ENCODE measurements around the gene PRSS2.

Gene PRSS2

DNA sequence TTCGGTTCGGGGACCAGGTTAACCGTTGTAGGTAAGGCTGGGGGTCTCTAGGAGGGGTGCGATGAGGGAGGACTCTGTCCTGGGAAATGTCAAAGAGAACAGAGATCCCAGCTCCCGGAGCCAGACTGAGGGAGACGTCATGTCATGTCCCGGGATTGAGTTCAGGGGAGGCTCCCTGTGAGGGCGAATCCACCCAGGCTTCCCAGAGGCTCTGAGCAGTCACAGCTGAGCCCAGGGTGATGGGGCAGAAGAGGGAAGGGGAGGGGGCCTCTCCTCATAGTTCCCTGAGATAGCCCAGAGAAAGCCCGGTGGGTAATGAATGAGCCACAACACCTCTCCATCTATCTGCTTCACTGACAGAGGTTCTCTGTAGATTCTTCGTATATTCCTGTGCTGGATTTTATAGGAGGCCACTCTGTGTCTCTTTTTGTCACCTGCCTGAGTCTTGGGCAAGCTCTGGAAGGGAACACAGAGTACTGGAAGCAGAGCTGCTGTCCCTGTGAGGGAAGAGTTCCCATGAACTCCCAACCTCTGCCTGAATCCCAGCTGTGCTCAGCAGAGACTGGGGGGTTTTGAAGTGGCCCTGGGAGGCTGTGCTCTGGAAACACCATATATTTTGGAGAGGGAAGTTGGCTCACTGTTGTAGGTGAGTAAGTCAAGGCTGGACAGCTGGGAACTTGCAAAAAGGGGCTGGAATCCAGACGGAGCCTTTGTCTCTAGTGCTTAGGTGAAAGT lies 16.4 kb downstream of the PRSS2 start:
- no peak for DNase-seq (ENCODE audit: low read depth)

DNA sequence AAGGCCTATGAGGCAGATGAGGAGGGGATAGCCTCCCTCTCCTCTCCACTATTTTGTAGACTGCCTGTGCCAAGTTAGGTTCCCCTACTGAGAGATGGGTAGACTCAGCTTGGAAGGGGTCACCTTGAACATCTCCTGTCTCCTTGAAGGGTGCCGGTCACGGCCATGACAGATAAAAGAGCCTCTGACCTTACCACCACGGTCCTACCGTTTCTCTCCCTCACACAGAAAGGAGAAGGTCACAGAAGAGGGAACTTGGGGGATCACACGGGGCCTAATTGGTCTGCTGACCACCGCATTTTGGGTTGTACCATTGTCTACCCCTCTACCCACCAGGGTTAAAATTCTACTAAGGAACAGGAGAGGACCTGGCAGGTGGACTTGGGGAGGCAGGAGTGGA lies 17.0 kb downstream of the PRSS2 start:
- no peak for DNase-seq (ENCODE audit: low read depth)

DNA sequence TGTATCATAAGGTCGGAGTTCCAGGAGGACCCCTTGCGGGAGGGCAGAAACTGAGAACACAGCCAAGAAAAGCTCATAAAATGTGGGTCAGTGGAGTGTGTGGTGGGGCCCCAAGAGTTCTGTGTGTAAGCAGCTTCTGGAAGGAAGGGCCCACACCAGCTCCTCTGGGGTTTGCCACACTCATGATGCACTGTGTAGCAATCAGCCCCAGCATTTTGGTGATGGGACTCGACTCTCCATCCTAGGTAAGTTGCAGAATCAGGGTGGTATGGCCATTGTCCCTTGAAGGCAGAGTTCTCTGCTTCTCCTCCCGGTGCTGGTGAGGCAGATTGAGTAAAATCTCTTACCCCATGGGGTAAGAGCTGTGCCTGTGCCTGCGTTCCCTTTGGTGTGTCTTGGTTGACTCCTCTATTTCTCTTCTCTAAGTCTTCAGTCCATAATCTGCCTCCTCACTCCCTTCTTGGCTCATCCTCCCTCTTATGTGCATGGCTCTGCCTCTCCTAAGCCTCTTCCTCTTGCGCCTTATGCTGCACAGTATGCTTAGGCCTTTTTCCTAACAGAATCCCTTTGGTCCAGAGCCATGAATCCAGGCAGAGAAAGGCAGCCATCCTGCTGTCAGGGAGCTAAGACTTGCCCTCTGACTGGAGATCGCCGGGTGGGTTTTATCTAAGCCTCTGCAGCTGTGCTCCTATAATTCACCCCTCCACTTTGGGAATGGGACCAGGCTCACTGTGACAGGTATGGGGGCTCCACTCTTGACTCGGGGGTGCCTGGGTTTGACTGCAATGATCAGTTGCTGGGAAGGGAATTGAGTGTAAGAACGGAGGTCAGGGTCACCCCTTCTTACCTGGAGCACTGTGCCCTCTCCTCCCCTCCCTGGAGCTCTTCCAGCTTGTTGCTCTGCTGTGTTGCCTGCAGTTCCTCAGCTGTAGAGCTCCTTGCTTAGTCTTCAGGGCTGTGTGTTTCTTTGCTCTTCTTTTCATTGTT lies 17.8 kb downstream of the PRSS2 start:
- no peak for DNase-seq (ENCODE audit: low read depth)

DNA sequence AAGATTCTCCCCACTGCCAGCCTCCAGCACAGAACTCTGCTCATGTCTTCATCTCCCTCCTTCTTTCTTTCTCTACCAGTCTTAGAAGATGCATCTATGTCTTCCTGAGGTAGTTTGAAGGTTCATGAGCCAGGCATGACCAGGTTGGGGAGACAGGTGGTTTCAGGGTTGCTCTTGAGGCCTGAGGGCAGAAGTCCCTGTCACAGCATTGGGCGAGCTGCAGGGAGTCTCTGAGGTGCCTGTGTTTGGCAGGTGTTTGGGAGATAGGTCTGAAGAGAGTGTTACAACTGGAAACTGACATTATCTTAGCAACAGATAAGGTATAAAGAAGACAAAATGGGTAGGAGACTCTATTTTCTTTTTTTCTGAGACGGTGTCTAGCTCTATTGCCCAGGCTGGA lies 18.7 kb downstream of the PRSS2 start:
- DNase-seq (ENCODE audit: low read depth), result no peak

DNA sequence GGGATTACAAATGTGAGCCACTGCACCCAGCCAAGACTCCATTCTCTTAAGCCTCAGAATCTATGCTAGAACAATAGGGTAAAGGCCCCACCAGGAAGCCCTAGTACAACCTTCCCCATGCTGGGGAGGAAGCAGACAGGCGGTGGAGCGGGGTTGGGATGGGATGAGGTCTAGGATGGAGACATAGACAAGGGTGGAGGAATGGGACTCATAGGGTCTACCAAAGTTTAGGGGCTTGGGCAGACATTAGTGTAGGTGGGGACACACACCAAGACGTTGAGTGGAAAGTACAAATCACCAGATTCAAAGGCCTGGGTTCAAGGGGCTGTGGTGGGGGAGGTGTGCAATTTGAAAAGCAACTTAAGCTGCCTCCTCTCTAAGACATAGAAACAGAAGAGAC lies 19.3 kb downstream of the PRSS2 start:
- DNase-seq (ENCODE audit: low read depth), result no peak

DNA sequence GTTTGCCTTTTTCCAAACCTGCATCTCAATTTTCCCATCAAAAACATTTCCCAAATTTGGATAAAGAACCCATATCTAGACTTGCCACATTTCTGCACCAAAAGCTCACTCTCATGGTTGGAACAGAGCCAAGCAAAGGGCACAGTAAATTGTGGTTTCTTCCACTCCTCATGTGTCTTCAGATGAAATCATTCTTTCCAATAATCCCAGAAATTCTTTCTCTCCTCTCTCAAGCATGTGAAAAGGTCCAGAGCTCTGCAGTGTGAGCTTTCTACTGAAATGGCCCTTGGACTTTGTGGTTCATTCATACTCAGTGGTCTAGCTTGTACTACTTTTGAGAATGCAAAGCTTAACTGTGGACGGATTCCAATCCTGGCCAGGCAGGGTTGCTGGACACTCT lies 19.8 kb downstream of the PRSS2 start:
- DNase-seq (ENCODE audit: low read depth), result no peak

DNA sequence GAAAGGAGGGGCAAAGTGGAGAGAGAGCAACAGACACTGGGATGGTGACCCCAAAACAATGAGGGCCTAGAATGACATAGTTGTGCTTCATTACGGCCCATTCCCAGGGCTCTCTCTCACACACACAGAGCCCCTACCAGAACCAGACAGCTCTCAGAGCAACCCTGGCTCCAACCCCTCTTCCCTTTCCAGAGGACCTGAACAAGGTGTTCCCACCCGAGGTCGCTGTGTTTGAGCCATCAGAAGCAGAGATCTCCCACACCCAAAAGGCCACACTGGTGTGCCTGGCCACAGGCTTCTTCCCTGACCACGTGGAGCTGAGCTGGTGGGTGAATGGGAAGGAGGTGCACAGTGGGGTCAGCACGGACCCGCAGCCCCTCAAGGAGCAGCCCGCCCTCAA lies 20.7 kb downstream of the PRSS2 start:
- DNase-seq (ENCODE audit: low read depth), result no peak

DNA sequence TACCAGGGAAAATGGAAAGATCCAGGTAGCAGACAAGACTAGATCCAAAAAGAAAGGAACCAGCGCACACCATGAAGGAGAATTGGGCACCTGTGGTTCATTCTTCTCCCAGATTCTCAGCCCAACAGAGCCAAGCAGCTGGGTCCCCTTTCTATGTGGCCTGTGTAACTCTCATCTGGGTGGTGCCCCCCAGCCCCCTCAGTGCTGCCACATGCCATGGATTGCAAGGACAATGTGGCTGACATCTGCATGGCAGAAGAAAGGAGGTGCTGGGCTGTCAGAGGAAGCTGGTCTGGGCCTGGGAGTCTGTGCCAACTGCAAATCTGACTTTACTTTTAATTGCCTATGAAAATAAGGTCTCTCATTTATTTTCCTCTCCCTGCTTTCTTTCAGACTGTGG lies 21.4 kb downstream of the PRSS2 start:
- no peak for DNase-seq (ENCODE audit: low read depth)

DNA sequence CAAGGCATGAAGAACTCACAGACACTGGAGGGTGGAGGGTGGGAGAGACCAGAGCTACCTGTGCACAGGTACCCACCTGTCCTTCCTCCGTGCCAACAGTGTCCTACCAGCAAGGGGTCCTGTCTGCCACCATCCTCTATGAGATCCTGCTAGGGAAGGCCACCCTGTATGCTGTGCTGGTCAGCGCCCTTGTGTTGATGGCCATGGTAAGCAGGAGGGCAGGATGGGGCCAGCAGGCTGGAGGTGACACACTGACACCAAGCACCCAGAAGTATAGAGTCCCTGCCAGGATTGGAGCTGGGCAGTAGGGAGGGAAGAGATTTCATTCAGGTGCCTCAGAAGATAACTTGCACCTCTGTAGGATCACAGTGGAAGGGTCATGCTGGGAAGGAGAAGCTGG lies 21.8 kb downstream of the PRSS2 start:
- DNase-seq (ENCODE audit: low read depth), result no peak

DNA sequence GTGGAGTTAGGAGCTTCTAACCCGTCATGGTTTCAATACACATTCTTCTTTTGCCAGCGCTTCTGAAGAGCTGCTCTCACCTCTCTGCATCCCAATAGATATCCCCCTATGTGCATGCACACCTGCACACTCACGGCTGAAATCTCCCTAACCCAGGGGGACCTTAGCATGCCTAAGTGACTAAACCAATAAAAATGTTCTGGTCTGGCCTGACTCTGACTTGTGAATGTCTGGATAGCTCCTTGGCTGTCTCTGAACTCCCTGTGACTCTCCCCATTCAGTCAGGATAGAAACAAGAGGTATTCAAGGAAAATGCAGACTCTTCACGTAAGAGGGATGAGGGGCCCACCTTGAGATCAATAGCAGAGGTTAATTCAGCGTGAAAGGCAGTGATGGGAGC lies 22.4 kb downstream of the PRSS2 start:
- DNase-seq (ENCODE audit: low read depth), result no peak

DNA sequence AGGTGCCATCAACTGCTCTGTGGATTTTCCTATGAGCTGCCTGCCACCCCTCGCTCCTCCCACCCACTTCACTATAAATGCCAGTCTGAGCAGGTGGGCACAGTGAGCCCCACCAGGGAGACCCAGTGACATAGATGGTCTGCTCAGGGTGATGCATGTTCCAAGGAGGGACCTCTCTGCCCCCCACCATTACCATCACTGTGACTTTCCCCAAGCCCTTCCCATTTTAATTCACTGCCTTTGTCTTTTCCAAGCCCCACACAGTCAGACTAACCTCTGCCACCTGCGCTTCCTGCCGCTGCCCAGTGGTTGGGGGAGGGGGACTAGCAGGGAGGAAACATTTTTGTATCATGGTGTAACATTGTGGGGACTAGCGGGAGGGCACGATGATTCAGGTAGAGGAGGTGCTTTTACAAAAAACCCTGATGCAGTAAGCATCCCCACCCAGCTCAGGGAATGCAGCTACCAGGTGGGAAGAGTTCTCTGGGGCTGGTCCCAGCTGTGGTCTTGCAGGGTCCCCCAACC lies 24.6 kb downstream of the PRSS2 start:
- peak; percentile 59 for DNase-seq (ENCODE audit: low read depth)

DNA sequence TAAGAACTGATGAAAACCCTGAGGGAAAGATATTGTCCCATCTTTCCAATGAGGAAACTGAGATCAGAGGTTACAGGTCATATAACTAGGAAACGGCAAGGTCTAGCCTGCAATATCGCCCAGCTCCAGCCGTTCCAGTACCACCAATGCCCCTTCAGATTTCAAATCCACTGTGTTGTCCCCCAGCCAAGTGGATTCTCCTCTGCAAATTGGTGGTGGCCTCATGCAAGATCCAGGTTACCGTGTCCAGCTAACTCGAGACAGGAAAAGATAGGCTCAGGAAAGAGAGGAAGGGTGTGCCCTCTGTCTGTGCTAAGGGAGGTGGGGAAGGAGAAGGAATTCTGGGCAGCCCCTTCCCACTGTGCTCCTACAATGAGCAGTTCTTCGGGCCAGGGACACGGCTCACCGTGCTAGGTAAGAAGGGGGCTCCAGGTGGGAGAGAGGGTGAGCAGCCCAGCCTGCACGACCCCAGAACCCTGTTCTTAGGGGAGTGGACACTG lies 25.3 kb downstream of the PRSS2 start:
- DNase-seq (ENCODE audit: low read depth), result no peak

DNA sequence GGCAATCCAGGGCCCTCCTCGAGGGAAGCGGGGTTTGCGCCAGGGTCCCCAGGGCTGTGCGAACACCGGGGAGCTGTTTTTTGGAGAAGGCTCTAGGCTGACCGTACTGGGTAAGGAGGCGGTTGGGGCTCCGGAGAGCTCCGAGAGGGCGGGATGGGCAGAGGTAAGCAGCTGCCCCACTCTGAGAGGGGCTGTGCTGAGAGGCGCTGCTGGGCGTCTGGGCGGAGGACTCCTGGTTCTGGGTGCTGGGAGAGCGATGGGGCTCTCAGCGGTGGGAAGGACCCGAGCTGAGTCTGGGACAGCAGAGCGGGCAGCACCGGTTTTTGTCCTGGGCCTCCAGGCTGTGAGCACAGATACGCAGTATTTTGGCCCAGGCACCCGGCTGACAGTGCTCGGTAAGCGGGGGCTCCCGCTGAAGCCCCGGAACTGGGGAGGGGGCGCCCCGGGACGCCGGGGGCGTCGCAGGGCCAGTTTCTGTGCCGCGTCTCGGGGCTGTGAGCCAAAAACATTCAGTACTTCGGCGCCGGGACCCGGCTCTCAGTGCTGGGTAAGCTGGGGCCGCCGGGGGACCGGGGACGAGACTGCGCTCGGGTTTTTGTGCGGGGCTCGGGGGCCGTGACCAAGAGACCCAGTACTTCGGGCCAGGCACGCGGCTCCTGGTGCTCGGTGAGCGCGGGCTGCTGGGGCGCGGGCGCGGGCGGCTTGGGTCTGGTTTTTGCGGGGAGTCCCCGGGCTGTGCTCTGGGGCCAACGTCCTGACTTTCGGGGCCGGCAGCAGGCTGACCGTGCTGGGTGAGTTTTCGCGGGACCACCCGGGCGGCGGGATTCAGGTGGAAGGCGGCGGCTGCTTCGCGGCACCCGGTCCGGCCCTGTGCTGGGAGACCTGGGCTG lies 26.0 kb downstream of the PRSS2 start:
- no peak for DNase-seq (ENCODE audit: low read depth)

DNA sequence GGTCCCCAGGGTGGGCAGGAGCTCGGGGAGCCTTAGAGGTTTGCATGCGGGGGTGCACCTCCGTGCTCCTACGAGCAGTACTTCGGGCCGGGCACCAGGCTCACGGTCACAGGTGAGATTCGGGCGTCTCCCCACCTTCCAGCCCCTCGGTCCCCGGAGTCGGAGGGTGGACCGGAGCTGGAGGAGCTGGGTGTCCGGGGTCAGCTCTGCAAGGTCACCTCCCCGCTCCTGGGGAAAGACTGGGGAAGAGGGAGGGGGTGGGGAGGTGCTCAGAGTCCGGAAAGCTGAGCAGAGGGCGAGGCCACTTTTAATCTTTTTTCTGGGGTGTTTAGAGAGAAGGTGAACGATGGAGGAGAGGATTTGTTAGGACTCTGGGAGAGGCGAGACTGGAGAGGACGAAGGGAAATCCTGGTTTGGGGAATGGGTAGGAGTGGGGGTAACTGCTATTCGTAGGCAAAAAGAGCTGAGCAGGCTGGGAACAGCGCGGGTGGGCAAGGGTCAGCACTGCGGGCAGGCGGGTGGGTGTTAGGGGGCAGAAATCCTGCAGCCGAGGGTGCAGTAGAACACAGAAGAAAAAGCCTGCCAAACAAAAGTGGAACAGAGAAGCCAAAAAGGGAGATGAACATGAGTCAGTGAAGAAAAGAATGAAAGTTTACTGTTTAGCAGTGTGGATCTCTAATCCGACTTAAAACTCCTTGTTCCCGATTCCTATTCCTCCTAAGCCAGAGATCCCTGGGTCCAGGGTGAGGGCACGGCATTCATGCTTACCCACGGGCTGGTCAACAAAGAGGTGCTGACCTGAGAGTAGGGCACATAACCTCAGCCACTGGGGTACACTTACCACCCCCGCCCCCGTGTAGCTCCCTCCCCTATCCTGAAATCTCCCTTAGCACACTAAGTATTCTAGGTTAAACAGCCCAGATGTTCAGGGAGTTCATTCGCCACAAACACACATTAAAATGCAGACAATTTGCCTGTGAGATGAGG lies 26.9 kb downstream of the PRSS2 start:
- DNase-seq (ENCODE audit: low read depth), result no peak

DNA sequence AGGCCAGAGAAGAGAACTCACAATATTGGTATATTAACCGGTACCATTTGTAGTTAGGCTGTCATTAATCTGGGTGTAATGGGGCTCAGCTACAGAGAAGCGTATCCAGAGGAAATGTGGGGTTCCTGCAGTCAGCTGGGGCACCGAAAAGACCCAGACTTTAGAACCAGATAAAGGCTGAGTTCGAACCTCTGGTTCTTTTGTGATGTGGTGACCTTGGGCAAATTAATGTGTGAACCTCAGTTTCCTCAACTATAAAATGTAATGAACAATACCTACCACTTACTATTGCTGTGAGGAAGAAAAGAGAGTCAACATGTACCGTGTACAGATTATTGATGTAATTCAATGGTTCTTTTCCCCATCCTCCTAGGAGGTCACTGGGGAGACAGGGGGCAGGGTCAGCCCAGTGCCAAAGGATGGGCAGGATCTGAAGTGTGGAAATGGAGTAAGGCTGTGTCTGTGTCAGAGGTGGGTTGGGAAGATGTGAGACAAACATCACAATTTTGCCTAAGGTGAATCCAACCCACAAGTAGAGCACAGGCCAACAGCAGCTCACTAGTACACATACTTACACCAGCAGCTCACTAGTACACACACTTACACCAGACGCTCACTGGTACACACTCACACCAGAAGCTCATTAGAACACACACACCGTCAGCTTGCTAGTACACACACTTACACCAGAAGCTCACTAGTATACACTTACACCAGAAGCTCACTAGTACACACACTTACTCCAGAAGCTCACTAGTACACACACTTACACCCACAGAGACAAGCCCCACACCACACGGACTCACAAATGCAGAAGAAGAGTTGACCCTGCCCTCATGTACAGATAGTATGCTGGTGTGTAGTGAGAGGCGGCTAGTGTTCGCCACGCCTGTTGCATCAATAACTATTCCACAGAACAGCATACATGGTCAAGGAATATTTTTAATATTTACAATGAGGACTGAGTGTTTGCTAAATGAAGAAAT lies 28.0 kb downstream of the PRSS2 start:
- DNase-seq (ENCODE audit: low read depth), result no peak

DNA sequence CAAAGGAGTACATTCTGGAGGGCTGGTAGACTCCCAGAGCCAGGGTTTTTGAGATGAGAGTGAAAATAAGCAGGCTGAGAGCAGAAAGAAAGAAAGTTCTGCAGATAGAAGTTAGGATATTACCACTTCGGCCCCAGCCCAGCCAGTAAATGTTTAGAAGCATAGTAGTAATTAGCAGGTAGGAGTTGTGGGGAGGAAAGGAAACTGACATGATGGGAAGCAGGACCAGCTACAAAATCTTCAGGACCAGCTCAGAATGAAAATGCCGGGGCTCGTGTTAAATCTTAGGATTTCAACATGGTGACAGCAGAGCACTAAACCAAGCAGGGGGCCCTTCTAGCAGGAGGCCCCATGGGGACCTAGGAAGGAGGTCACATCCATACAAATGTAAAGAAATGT lies 28.7 kb downstream of the PRSS2 start:
- DNase-seq (ENCODE audit: low read depth), result no peak

DNA sequence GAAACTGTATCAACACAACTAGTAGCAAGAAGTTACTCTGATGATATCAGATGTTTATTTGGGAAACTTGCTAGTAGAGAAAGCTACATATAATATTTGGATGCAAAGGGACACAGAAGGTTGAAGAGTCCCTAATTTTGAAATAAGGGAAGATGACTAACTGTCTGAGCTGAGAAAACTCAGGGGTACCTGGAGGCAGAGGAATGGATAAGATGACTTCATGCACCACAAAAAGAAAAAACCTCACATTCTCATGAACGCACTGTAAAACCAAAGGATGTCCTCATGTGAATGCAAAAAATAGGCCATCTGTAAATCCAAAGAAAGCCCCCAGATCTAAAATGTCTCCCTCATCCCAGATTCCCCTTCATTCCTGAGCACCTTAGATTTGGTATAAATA lies 29.3 kb downstream of the PRSS2 start:
- no peak for DNase-seq (ENCODE audit: low read depth)

DNA sequence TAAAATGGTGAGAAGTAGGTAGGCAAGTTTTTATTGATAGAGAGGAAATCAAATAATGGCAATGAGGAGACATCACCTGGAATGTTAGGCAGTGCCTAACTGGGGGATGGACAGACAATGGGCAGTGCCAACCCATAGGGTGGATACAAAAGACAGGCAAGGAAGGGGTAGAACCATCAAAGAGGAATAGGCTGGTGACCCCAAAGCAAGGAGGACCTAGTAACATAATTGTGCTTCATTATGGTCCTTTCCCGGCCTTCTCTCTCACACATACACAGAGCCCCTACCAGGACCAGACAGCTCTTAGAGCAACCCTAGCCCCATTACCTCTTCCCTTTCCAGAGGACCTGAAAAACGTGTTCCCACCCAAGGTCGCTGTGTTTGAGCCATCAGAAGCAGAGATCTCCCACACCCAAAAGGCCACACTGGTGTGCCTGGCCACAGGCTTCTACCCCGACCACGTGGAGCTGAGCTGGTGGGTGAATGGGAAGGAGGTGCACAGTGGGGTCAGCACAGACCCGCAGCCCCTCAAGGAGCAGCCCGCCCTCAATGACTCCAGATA lies 30.0 kb downstream of the PRSS2 start:
- no peak for DNase-seq (ENCODE audit: low read depth)

Measured in T-helper 22 cell (primary cell).